C4-2B (cell line): ENCODE data around the gene PPP2R2B.

Experiments used
- ZFX ChIP-seq: fragments of 450-650 bp; IDR thresholded peaks from 2 replicates; pipeline ENCODE4 v1.6.1; 2017
- TF ChIP-seq, protein P1 (sequence below): fragments of 450-650 bp; conservative IDR thresholded peaks from 2 replicates; pipeline ENCODE4 v1.5.1; 2017; ENCODE audit warnings: mild to moderate bottlenecking

DNA sequence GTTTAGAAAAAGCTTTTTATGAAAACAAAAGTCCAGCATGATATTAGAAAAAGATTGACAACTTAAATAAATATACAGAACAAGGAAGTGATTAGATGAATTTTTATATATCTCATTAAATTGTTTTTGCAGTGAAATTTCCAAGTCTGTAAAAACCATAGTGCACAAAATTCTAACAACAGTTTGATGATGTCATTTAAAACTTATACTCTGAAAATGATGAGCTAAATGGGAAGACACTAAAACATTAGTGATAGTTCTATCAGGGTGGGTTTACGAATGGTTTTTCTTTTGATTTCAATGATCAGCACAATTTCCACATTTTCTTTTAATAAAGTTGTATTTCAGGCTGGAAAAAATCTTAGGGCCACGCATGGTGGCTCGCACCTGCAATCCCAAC, 236.1 kb downstream of the PPP2R2B start:
- TF ChIP-seq, protein P1, sequence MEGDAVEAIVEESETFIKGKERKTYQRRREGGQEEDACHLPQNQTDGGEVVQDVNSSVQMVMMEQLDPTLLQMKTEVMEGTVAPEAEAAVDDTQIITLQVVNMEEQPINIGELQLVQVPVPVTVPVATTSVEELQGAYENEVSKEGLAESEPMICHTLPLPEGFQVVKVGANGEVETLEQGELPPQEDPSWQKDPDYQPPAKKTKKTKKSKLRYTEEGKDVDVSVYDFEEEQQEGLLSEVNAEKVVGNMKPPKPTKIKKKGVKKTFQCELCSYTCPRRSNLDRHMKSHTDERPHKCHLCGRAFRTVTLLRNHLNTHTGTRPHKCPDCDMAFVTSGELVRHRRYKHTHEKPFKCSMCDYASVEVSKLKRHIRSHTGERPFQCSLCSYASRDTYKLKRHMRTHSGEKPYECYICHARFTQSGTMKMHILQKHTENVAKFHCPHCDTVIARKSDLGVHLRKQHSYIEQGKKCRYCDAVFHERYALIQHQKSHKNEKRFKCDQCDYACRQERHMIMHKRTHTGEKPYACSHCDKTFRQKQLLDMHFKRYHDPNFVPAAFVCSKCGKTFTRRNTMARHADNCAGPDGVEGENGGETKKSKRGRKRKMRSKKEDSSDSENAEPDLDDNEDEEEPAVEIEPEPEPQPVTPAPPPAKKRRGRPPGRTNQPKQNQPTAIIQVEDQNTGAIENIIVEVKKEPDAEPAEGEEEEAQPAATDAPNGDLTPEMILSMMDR, result no peak
- no peak for TF ChIP-seq ZFX
